ENCODE data around the gene CMTM5.

Gene CMTM5

DNA sequence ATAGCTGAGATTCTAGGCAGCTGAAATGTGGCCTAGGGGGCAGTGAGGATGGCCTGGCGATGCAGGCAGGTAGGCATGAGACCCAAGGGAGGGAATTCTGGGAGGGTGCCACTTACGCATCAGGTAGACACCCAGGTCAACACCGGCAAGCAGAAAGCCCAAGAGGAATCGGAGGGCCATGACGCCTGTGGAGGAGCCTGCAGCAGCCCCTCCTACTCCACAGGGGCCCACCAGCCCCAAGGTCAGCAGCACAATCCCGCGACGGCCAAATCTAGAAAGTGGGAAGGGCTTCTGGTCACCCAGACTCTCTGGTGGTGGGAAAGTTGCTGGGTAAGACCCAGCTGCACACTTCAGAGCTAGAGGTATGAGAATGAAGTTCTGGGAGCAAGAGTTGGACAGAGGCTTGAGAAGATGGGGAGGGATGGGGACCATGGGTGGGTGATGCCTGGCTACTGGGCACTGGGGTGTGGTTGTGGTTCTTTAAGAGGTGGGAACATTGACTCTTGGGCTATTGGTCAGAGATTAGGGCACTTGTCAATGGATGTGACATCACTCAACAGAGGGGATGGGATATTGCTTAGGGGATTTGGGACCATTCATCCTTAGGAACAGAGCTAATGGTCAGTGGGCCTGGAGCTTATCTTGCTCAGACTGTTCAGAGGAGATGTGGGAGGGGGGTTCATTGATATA lies 27.5 kb upstream of the CMTM5 start:
- TF ChIP-seq POLR2AphosphoS5 (IDR thresholded peaks at IDR 0.05; ENCODE audit: low read depth, low read length) (no peak), TAF1 (IDR thresholded peaks at IDR 0.05; ENCODE audit: borderline replicate concordance, low read depth, low read length) (no peak), POLR2A (IDR thresholded peaks at IDR 0.05; ENCODE audit: low read depth, low read length) (no peak)
- DNase-seq (ENCODE audit: insufficient read length): no peak
- no peak for FAIRE-seq

DNA sequence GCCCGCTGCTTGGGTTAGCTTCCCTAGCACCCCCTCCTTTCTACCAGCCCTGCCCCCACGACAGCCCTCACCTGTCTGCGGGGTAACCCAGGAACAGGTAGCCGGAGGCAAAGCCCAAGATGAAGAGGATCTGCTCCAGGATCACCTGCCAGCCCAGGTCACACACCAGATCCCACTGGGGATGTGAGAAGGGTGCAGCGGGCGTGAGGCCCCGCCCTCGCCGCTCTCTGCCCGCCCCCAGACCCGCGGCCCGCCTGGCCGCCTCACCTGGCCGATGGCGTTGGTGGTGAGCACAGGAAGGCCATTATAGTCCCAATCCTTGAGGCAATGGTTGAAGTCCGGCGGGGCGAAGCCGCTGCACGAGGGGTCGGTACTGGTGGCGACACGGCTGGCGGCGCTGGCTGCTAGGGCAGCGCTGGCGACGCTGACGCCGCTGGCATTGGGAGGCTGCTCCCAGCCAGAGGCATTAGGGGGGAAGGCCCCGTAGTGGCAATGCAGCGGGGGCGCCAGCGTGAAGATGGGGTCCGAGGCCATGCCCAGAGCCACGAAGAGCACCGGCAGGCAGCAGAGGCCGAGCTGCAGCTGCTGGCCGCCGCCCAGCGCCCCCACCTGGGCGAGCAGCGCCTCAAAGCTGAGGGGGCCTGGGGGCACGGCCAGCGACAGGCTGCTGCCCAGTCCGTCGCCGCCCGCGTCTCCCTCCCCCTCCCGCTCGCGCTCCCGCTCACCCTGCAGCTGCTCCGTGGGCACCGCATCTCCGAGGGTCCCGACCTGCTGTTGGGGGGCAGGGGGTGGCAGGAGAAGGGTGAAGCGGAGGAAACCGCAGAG lies 25.0 kb upstream of the CMTM5 start:
- DNase-seq (ENCODE audit: insufficient read length) (no peak), FAIRE-seq (no peak)
- no peak for TF ChIP-seq POLR2A (IDR thresholded peaks at IDR 0.05; ENCODE audit: low read depth, low read length)
- TF ChIP-seq TAF1 (IDR thresholded peaks at IDR 0.05; ENCODE audit: borderline replicate concordance, low read depth, low read length): no peak
- no peak for TF ChIP-seq POLR2AphosphoS5 (IDR thresholded peaks at IDR 0.05; ENCODE audit: low read depth, low read length)

DNA sequence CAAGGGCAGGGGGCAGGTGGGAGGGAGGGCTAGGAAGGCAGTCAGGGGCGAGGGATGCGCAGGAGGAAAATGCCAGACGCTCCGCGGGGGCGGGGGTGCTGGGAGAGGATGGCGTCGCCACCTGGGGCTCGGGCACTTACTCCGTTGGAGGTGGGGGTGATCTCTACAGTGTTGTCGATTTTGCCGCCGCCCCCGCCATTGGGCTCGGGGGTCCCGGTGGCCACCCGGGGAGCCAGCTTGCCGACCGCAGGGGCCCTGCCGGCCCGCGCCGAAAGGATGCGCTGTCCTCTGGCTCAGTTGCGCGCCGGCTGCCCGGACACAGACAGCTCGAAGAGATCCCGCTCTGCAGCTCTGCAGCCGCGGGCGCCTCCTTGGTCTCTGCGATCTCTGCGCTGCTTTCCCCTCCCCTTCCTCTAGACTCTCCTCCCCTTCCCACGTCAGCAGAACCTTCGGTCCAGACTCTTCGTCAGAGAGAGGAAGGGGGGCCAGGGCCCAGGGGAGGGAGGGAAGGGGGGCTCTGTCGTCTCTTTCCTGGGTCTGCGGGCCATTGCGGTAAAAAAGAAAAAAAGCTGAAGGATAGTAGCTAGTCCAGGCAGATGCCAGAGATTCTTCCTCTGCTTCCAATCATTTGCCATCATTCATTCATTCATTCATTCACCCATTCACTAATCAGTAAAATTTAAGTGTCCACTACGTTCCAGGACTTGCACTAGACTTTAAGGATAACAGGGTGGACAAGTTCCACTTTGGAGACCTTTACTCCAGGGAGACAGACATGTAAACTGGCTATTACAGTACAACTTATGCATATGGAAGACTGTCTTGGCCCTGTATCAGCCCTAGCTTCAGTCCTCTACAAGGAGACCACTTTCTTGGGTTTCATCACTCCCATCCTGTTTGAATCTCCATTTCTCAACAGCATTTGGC lies 24.1 kb upstream of the CMTM5 start, which contains the start of gene SLC22A17:
TSS of gene SLC22A17 (minus strand) at position 382 of the 927 bp plus-strand sequence.
- no peak for DNase-seq (ENCODE audit: insufficient read length)

DNA sequence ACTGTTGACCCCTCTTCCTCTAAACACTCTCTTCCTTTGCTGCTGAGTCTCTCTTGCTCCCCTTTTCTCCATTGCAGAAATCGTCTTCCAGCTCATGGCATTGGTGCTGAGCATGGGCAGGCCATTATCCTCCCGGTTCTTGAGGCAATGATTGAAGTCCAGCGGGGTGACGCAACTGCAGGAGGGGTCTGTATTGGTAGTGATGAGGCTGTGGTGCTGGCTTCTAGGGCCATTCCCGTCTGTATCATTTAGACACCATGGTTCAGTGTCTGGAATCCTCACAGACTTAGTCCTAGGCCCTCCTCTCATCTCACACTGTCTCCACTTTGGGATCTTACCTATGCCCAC lies 23.4 kb upstream of the CMTM5 start:
- FAIRE-seq: no peak
- no peak for DNase-seq (ENCODE audit: insufficient read length)
- no peak for TF ChIP-seq POLR2AphosphoS5 (IDR thresholded peaks at IDR 0.05; ENCODE audit: low read depth, low read length)
- no peak for TF ChIP-seq POLR2A (IDR thresholded peaks at IDR 0.05; ENCODE audit: low read depth, low read length)
- no peak for TF ChIP-seq TAF1 (IDR thresholded peaks at IDR 0.05; ENCODE audit: borderline replicate concordance, low read depth, low read length)

More for the DNA sequence above, 24.1 kb upstream of the CMTM5 start, which contains the start of gene SLC22A17:
- no peak for TF ChIP-seq TAF1 (IDR thresholded peaks at IDR 0.05; ENCODE audit: borderline replicate concordance, low read depth, low read length)
- TF ChIP-seq POLR2A (IDR thresholded peaks at IDR 0.05; ENCODE audit: low read depth, low read length): no peak
- no peak for TF ChIP-seq POLR2AphosphoS5 (IDR thresholded peaks at IDR 0.05; ENCODE audit: low read depth, low read length)
- FAIRE-seq: no peak

DNA sequence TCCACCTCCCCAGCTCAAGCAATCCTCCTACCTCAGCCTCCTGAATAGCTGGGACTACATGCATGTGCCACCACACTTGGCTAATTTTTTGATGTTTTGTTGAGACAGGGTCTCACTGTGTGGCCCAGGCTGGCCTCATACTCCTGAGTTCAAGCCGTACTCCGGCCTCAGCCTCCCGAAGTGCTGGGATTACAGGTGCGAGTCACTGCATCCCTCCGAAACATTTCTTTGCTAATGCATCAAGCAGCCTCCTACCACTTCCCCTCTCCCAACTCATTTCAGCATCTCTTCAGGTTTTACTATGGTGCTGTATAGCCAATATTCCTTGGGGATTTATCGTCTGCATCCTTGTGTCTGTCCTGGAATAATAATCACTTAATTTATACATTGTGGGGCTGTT lies 21.9 kb upstream of the CMTM5 start:
- no peak for DNase-seq (ENCODE audit: insufficient read length)
- no peak for TF ChIP-seq POLR2A (IDR thresholded peaks at IDR 0.05; ENCODE audit: low read depth, low read length)
- FAIRE-seq: no peak

DNA sequence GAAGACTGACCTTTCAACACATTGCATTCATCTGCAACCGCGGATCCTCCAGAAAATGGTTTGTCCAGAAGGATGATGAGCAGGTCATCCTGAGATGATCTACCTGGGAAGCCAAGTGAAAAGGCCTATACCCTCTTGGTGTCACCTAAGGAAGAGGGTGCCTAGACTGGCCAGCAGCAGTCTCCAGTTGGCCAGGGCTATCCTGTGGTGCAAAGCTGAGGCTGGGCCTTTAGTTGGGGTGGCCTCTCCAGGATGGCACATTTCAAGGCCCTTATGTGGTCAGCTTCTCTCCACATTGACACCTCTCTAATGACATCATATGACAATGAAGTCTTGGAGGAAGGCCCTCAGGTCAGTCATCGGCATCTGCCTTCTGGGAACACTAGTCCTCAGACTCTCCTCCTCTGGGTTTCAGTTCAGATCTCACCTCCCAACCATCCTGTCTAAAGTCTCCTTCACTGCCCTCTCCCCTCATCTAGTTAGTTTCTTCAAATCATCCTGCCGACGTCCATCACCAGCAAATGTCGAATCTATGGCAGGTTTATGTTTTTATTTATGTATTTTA lies 20.9 kb upstream of the CMTM5 start:
- FAIRE-seq: no peak
- TF ChIP-seq POLR2AphosphoS5 (IDR thresholded peaks at IDR 0.05; ENCODE audit: low read depth, low read length) (no peak), TAF1 (IDR thresholded peaks at IDR 0.05; ENCODE audit: borderline replicate concordance, low read depth, low read length) (no peak), POLR2A (IDR thresholded peaks at IDR 0.05; ENCODE audit: low read depth, low read length) (no peak)

DNA sequence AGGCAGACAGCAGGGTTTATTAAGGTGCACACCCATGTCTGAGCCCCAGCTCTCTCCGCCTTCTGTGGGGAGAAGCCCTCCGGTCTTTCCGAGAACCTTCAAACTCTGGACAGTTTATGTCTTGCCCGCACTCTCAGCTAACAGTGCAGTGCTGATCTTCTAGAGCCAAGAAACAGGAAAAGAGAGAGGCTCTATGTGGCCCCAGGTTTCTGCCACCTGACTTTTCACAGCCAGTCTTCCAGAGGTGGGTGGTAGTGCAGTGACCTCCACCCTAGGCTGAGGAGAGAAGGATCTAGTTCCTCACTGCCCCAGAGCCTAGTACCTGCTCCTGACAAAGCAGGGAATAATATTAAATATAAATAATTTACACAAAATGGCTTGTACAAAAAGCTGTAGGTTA lies 20.2 kb upstream of the CMTM5 start:
- no peak for TF ChIP-seq TAF1 (IDR thresholded peaks at IDR 0.05; ENCODE audit: borderline replicate concordance, low read depth, low read length)
- no peak for TF ChIP-seq POLR2A (IDR thresholded peaks at IDR 0.05; ENCODE audit: low read depth, low read length)
- TF ChIP-seq POLR2AphosphoS5 (IDR thresholded peaks at IDR 0.05; ENCODE audit: low read depth, low read length): no peak
- no peak for DNase-seq (ENCODE audit: insufficient read length)
- FAIRE-seq: no peak

More for the DNA sequence above, 20.9 kb upstream of the CMTM5 start:
- no peak for DNase-seq (ENCODE audit: insufficient read length)

DNA sequence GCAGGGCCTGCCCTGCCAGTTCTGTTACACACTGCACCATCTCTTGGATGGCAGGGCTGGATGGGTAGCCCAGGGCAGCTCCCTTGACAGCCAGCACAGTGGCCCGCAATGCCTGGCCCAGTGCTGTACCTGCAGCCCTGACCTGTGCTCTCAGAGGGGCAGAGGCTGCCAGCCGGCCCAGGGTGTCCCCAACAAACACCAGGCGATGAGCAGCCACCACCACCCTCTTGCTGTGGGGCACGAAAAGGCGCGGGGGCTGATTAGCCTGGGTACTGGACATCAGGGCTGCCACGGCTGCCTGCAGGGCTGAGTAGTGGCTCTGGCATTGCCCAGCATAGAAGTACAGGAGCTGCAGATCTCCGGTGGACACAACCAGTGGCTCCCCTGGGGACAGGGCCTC lies 19.6 kb upstream of the CMTM5 start:
- FAIRE-seq (no peak), DNase-seq (ENCODE audit: insufficient read length) (no peak)
- TF ChIP-seq POLR2A (IDR thresholded peaks at IDR 0.05; ENCODE audit: low read depth, low read length) (no peak), POLR2AphosphoS5 (IDR thresholded peaks at IDR 0.05; ENCODE audit: low read depth, low read length) (no peak), TAF1 (IDR thresholded peaks at IDR 0.05; ENCODE audit: borderline replicate concordance, low read depth, low read length) (no peak)

DNA sequence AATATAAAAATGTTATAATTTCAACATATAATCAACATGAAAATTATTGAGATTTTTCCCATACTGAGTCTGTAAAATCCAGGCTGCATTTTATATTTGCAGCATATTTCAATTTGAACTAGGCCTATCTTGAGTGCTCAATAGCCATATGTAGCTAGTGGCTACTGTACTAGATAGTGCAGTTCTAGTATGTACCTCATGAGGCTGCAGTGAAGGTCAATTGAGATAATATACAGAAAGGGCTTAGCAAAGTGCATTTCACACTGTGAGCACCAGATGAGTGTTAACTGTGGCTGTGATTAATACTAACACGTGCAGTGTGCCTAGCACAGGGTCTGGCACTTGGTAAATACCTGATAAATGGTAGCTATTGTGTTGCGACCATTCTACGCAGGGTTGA lies 18.8 kb upstream of the CMTM5 start:
- TF ChIP-seq POLR2AphosphoS5 (IDR thresholded peaks at IDR 0.05; ENCODE audit: low read depth, low read length) (no peak), POLR2A (IDR thresholded peaks at IDR 0.05; ENCODE audit: low read depth, low read length) (no peak), TAF1 (IDR thresholded peaks at IDR 0.05; ENCODE audit: borderline replicate concordance, low read depth, low read length) (no peak)
- DNase-seq (ENCODE audit: insufficient read length): no peak
- FAIRE-seq: no peak

DNA sequence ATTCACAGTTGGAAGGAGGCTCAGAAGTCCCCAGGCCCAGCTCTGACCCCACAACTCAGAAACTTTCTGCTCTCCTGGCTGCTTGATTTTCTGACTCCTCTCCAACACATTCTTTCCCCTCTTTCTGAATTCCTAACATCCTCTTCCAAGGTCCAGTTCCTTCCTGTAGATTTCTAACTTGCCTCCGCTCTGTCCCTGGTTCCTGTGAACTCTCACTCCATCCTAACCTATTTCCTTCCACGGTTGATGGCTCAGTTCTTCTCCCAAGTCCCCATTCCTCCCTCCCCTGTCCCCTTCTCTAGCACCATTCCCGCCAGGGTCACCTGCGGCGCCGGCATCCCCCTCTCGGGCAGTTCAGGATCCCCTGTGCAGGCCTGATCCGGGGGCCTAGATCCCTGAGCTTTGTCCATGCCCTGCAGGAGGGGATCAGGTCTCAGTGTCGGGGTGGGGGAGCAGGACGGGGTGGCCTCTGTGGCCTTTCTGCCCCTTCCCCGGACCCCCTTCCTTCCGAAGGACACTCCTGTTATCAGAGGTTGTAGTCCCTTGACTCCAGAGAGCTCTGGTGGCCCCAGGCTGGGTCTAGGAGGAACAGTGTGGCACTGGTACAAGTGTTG lies 18.2 kb upstream of the CMTM5 start:
- no peak for TF ChIP-seq POLR2A (IDR thresholded peaks at IDR 0.05; ENCODE audit: low read depth, low read length)
- no peak for TF ChIP-seq TAF1 (IDR thresholded peaks at IDR 0.05; ENCODE audit: borderline replicate concordance, low read depth, low read length)
- TF ChIP-seq POLR2AphosphoS5 (IDR thresholded peaks at IDR 0.05; ENCODE audit: low read depth, low read length): no peak
- FAIRE-seq: no peak
- DNase-seq (ENCODE audit: insufficient read length): no peak
